ENCODE results near the gene ACTG1. TPM values are rescaled to one million over a fixed set of nuclear protein-coding genes. Genes with fewer than 3 reads are reported as not detected.

The ACTG1 gene
- total and polyA plus RNA-seq, 9 of the 15 experiments (the other 6 are each of a cell fraction or from before 2014, with no cell fraction given): 224 to 1,775 (median 568) TPM

- no peak for TF ChIP-seq HDAC6 (IDR thresholded peaks at IDR 0.05; ENCODE audit: low read depth, low read length)
- TF ChIP-seq ZBTB1 (CRISPR knock-in tag; IDR thresholded peaks at IDR 0.05; ENCODE audit: borderline replicate concordance, low read depth): no peak
- TF ChIP-seq DLX4 (CRISPR knock-in tag; IDR thresholded peaks at IDR 0.05): no peak
- TF ChIP-seq GTF2F1 (IDR thresholded peaks at IDR 0.05; ENCODE audit: low read depth, low read length): 0 out of 2 replicates have a peak, but pooled peaks have one; percentile 45
- 0 out of 2 replicates have a peak, but pooled peaks have one; percentile 1 for TF ChIP-seq ZNF134 (CRISPR knock-in tag; conservative IDR thresholded peaks at IDR 0.05)
- no peak for TF ChIP-seq SAFB (IDR thresholded peaks at IDR 0.05; ENCODE audit: borderline replicate concordance, low read depth, low read length)
- no peak for TF ChIP-seq STAT5B (CRISPR knock-in tag; IDR thresholded peaks at IDR 0.05)
- no peak for TF ChIP-seq RUNX1 (IDR thresholded peaks at IDR 0.05; ENCODE audit: low read depth)
- TF ChIP-seq FOXM1 (IDR thresholded peaks at IDR 0.05; ENCODE audit: low read depth): no peak
- TF ChIP-seq FOXM1 (CRISPR knock-in tag; IDR thresholded peaks at IDR 0.05; ENCODE audit: low read depth): no peak
- TF ChIP-seq ZNF384 (IDR thresholded peaks at IDR 0.05; ENCODE audit: low read depth, low read length): no peak
- TF ChIP-seq FOXP1 (CRISPR knock-in tag; IDR thresholded peaks at IDR 0.05): no peak
- TF ChIP-seq SNRNP70 (optimal IDR thresholded peaks at IDR 0.05; ENCODE audit: low read depth, low read length): no peak
- TF ChIP-seq RERE (CRISPR knock-in tag; IDR thresholded peaks at IDR 0.05; ENCODE audit: borderline replicate concordance): no peak
- TF ChIP-seq ZNF551 (CRISPR knock-in tag; IDR thresholded peaks at IDR 0.05): no peak
- no peak for TF ChIP-seq EP300 (IDR thresholded peaks at IDR 0.05; ENCODE audit: low read length)
- TF ChIP-seq NR4A1 (CRISPR knock-in tag; IDR thresholded peaks at IDR 0.05): no peak
- no peak for TF ChIP-seq NR4A1 (tag; IDR thresholded peaks at IDR 0.05)
- TF ChIP-seq CBFB (CRISPR knock-in tag; IDR thresholded peaks at IDR 0.05): no peak
- TF ChIP-seq TCF7L2 (IDR thresholded peaks at IDR 0.05; ENCODE audit: low read depth, low read length): no peak
- no peak for TF ChIP-seq TFAM (CRISPR knock-in tag; conservative IDR thresholded peaks at IDR 0.05)
- TF ChIP-seq KAT7 (CRISPR knock-in tag; IDR thresholded peaks at IDR 0.05; ENCODE audit: borderline replicate concordance): peak; percentile 75; the same call in 1 of the 2 replicates
- no peak for TF ChIP-seq ZNF174 (CRISPR knock-in tag; IDR thresholded peaks at IDR 0.05)
- TF ChIP-seq HDAC1 (IDR thresholded peaks at IDR 0.05): no peak
- no peak for TF ChIP-seq ZFX (CRISPR knock-in tag; IDR thresholded peaks at IDR 0.05)
- no peak for TF ChIP-seq GTF2E2 (tag; IDR thresholded peaks at IDR 0.05)
Measured at GRCh38 chr17:81508639-81509206, 3.9 kb downstream of the ACTG1 start (continued).

Data from K562 (cell line).